ENCODE measurements around the gene LIPC. TPM values are rescaled to one million over a fixed set of nuclear protein-coding genes. Genes with fewer than 3 reads are reported as not detected.

Gene LIPC
- total RNA-seq, 1 experiment from 2014 or later = not detected

GRCh38 chr15:58574631-58575030 is 142.8 kb downstream of the LIPC start:
- H3K4me1 Mint-ChIP-seq = no peaks in the 10 kb centered on the region
- ATAC-seq (no peak), DNase-seq (ENCODE audit: low spot score) (no peak)
- no peak overlapping the region for H3K27ac Mint-ChIP-seq
- TF ChIP-seq ZNF219 (CRISPR knock-in tag; IDR thresholded peaks at IDR 0.05; ENCODE audit: borderline replicate concordance) = no peak
- TF ChIP-seq AFF4 (CRISPR knock-in tag; IDR thresholded peaks at IDR 0.05; ENCODE audit: borderline replicate concordance) = no peak
- no peak for TF ChIP-seq ERG (CRISPR knock-in tag; IDR thresholded peaks at IDR 0.05)
- TF ChIP-seq TP53 (CRISPR knock-in tag; IDR thresholded peaks at IDR 0.05) = no peak
- TF ChIP-seq SOX15 (CRISPR knock-in tag; IDR thresholded peaks at IDR 0.05) = no peak
- TF ChIP-seq ZNF532 (CRISPR knock-in tag; IDR thresholded peaks at IDR 0.05; ENCODE audit: borderline replicate concordance) = no peak
- ChIA-PET POLR2A (no interaction called here), CTCF (interaction anchor here (0.6 to 1.6 kb wide), 5 partner anchors 17 to 798 kb away, joined by 3 to 7 read pairs (median 3); partner anchors contain the start of gene MINDY2)
- no peak overlapping the region for H3K4me3 Mint-ChIP-seq
- peaks cover 7% of the 10 kb centered on the region for H3K9me3 Mint-ChIP-seq
- no peaks in the 10 kb centered on the region; the same call in 1 of the 2 replicates for H3K27me3 Mint-ChIP-seq (ENCODE audit: low read depth)
- no peaks in the 10 kb centered on the region for H3K36me3 Mint-ChIP-seq

- Mint-ChIP-seq H3K36me3 (no peaks in the 10 kb centered on the region), H3K4me1 (no peaks in the 10 kb centered on the region), H3K27ac (no peak overlapping the region), H3K4me3 (no peak overlapping the region), H3K27me3 (ENCODE audit: low read depth) (no peaks in the 10 kb centered on the region; the same call in 1 of the 2 replicates), H3K9me3 (peaks cover 1% of the 10 kb centered on the region)
- ChIA-PET CTCF (interaction anchor here (0.8 to 1.6 kb wide), 7 partner anchors 14 to 363 kb away, joined by 3 to 7 read pairs (median 4); partner anchors contain the start of gene MINDY2), POLR2A (no interaction called here)
- DNase-seq (ENCODE audit: low spot score) (no peak), ATAC-seq (peak; percentile 57)
- TF ChIP-seq ZNF416 (CRISPR knock-in tag; IDR thresholded peaks at IDR 0.05) = no peak
- TF ChIP-seq E2F5 (CRISPR knock-in tag; IDR thresholded peaks at IDR 0.05) = no peak
- TF ChIP-seq AFF4 (CRISPR knock-in tag; IDR thresholded peaks at IDR 0.05; ENCODE audit: borderline replicate concordance) = no peak
- TF ChIP-seq ATF3 (CRISPR knock-in tag; conservative IDR thresholded peaks at IDR 0.05) = no peak
- TF ChIP-seq ESRRA (CRISPR knock-in tag; IDR thresholded peaks at IDR 0.05; ENCODE audit: borderline replicate concordance) = no peak
- TF ChIP-seq ZBTB43 (CRISPR knock-in tag; IDR thresholded peaks at IDR 0.05) = no peak
- TF ChIP-seq ERG (CRISPR knock-in tag; IDR thresholded peaks at IDR 0.05) = no peak
- no peak for TF ChIP-seq ZNF512 (CRISPR knock-in tag; IDR thresholded peaks at IDR 0.05; ENCODE audit: borderline replicate concordance)
These were observed 143.4 kb downstream of the LIPC start for GRCh38 chr15:58575045-58575786.
